GM10248 (cell line): Measurements from ENCODE around the gene HOXB4.

Experiments used
- CTCF ChIA-PET: fragments of 300-600 bp; sonication (Branson Sonifier 250); formaldehyde crosslinking; extraction: SDS; loops from one replicate; lab custom pipeline; 2021; ENCODE audit warnings: antibody characterized with exemption; lab: Yijun Ruan, JAX
- POLR2A ChIA-PET: fragments of 350-650 bp; sonication (Branson Sonifier 250); formaldehyde crosslinking; extraction: SDS; loops from one replicate; lab custom pipeline; 2020; ENCODE audit warnings: antibody characterized with exemption; lab: Yijun Ruan, JAX
- DNase-seq: peaks from one replicate; pipeline ENCODE4 v3.0.0; 2012; ENCODE audit errors: extremely low spot score
- TF ChIP-seq, protein P1 (sequence below): IDR thresholded peaks from 2 replicates; pipeline ENCODE4 v1.5.1; 2012; ENCODE audit warnings: mild to moderate bottlenecking, low read depth; ENCODE audit errors: extremely low read depth, missing control alignments, control extremely low read depth

The HOXB4 gene

DNA sequence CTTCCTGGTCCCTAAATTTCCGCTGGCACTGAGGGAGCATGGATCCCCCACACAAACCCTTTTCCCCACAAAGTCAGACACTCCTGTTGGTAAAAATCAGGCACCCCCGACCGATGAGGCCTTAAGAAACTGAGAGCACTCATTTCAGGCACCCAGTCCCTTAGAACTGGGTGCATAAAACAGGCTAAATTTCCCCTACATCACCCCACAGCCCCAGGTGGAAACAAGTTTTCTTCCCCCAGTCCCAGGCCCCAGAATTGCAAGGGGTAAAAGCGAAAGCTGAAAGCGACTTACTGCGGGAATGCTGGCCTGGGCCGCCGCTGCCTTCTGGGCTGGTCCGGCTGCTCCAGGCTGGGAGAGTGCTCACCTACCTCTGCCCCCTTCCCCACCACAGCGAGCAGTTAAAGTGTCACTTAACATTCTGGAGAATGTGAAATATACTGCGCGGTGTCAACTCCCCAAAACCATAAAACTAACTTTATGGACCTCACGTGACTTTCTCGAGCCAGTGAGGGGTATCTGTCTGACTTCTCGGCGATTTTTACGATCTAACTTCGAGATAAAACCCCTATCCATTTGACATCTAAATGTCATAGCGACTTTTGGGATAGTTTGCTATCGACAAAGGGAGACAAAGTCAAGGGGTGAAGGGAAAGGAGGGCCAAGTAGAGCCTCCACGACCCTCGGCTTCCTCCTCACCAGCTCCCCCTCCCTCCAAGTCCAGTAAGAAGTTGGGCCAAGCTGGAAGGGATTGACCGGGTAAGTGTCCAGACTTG, 11.9 kb upstream of the HOXB4 start, which contains the start of gene HOXB3:
HOXB3 (minus strand) TSS at position 411 of the 776 bp plus-strand sequence. CDS start 37,767 bp downstream, outside the sequence.
- POLR2A ChIA-PET = no interaction called here
- CTCF ChIA-PET = interaction anchor here (0.7 to 3.0 kb wide), 14 partner anchors 23 to 572 kb away, joined by 3 to 18 read pairs (median 4); partner anchors contain the start of gene HOXB9
- no peak for DNase-seq
- TF ChIP-seq, protein P1, sequence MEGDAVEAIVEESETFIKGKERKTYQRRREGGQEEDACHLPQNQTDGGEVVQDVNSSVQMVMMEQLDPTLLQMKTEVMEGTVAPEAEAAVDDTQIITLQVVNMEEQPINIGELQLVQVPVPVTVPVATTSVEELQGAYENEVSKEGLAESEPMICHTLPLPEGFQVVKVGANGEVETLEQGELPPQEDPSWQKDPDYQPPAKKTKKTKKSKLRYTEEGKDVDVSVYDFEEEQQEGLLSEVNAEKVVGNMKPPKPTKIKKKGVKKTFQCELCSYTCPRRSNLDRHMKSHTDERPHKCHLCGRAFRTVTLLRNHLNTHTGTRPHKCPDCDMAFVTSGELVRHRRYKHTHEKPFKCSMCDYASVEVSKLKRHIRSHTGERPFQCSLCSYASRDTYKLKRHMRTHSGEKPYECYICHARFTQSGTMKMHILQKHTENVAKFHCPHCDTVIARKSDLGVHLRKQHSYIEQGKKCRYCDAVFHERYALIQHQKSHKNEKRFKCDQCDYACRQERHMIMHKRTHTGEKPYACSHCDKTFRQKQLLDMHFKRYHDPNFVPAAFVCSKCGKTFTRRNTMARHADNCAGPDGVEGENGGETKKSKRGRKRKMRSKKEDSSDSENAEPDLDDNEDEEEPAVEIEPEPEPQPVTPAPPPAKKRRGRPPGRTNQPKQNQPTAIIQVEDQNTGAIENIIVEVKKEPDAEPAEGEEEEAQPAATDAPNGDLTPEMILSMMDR = no peak

DNA sequence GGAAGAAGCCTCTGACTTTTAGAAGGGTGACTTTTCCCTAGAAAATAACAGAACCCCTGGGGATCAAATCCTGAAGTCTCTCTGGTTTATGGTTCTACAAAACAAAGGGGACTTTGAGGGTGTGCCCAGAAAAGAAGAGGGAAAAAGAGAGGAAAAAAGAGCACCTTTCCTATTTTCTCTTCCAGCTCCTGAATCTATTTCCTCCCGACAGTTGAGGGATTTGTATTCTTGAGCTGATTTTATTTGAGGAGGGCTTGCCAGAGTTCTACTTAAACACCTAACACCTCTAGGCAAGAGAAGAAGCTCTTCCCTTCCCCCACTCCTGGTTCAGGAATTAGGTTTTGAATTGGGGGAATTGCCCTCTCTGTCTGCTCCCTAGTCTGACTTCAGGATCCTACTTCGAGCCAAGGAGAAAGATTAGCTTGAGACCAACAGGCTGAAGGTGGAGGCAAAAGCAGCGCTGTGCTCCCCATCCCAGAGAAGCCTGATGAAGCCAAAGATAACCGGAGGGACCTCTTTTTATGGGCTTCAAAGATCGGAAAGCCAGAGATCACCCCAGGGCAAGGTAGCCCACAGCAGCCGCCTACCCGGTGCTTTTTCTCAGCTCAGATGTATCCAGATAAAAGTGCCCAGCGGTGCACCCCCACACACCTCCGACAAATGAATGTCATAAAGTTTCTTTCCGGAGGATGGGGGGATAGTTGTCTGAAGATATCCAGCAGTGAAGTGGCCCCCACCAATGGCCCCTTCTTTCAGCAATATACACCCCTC, 11.1 kb upstream of the HOXB4 start:
- ChIA-PET POLR2A (no interaction called here), CTCF (interaction anchor here (1.0 to 3.0 kb wide), 16 partner anchors 10 to 571 kb away, joined by 3 to 18 read pairs (median 4); partner anchors contain the start of gene HOXB4)
- TF ChIP-seq, protein P1 = no peak
- no peak for DNase-seq

DNA sequence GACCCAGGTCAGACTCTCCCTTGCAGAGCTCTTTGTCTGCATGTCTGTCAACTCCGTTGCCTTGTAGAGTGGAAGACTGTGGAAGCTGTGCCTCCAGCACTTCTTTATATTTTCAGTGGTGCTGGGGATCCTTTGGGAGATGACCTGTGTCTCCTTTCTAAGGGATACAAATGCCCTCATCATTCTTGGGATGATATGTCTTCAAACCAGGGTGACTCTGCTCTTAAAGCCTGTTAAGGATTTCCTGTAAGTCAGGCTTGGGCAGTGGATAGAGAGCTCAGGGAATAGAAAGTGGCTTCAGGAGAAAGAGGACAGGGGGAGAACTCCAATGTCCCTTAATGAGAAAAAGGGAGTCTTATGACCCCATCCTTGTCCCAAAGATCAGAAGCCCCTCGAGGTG, 10.4 kb upstream of the HOXB4 start:
- POLR2A ChIA-PET = no interaction called here
- CTCF ChIA-PET = interaction anchor here (1.0 to 3.0 kb wide), 16 partner anchors 10 to 562 kb away, joined by 3 to 18 read pairs (median 7); partner anchors contain the start of gene HOXB4
- TF ChIP-seq, protein P1 = no peak
- no peak for DNase-seq

DNA sequence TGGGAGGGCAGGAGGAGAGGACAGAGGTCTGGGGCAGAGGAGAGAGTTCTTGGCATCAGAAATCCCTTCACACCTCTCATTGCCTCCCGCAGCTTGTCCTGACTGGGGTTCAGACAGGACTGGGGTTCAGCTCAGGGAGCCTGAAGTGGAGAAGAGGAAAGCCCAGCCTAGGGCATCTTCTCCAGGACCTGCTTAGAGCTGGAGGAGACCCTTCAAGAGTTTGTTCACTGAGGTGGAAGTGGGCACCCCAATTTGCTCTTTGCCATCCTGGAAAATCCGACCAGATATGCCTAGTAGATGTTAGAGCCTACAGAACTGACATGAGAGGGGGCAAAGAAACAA, 9.9 kb upstream of the HOXB4 start:
- no peak for DNase-seq
- TF ChIP-seq, protein P1 = no peak
- ChIA-PET POLR2A (no interaction called here), CTCF (interaction anchor here (1.0 to 3.0 kb wide), 17 partner anchors 8 to 562 kb away, joined by 3 to 18 read pairs (median 4); partner anchors contain the start of gene HOXB4)

DNA sequence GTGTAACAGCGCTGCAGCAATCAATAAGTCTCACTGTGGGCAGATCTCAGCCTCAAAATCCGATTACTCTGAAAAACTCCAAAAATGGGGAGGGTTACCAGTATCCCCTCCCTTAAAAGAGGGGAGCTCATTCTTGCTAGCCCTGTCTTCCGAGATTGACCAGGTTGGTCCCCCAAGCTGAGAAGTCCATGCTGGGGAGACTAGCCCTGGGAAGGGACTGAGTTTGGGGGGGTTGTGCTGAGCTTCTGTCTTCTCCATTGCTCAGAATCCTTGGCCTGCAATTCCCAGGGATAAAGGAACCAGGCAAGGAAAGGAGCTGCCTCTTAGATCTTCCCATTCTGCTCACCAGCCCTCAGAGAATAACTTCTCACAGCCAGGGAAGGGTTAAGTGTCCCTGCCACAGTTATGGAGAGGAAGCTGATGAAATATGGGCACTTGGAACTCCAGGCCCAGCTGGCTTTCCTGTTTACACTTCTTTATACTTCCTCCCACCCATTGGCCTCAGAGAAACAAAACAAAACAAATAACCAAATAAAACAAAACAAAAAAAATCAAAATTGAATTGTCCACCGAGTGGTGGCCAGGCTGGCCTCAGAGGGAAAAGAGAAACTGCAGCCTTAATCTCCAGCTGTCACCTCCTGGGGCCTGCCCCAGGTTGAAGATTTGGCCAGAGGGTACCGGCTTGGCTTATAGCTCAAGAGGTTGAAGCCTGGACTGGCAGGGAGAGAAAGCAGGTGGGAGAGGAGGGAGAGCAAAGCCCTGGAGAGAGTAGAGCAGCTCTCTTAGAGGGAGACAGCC, 9.3 kb upstream of the HOXB4 start:
- ChIA-PET POLR2A (no interaction called here), CTCF (interaction anchor here (0.8 to 3.0 kb wide), 20 partner anchors 9 to 561 kb away, joined by 3 to 18 read pairs (median 4); partner anchors contain the start of gene HOXB4)
- DNase-seq = no peak
- TF ChIP-seq, protein P1 = no peak
